WTC11 (cell line): Measurements from ENCODE around the gene STX18. TPM values are rescaled to one million over a fixed set of nuclear protein-coding genes. Genes with fewer than 3 reads are reported as not detected.

Experiments
- ATAC-seq: fragments of 200-7000 bp; cut with Tn5 transposase; 2 replicates; pipeline ENCODE4 v1.10.0; 2021; ENCODE audit warnings: mild to moderate bottlenecking, moderate library complexity
- CTCF ChIA-PET: fragments of 300-600 bp; sonication (Branson Sonifier 250); formaldehyde crosslinking; loops from one replicate; lab custom pipeline; 2021; ENCODE audit warnings: antibody characterized with exemption; lab: Charles Lee
- POLR2A ChIA-PET: fragments of 350-600 bp; sonication (Branson Sonifier 250); formaldehyde crosslinking; loops from one replicate; lab custom pipeline; 2021; ENCODE audit warnings: antibody characterized with exemption; lab: Charles Lee
- DNase-seq: peaks from one replicate; pipeline ENCODE4 v3.0.0; 2021; ENCODE audit warnings: low spot score
- H3K27ac Mint-ChIP-seq: 2 replicates; pipeline ENCODE4 v1.8.0; 2021; ENCODE audit warnings: mixed read lengths
- H3K27me3 Mint-ChIP-seq: 2 replicates; pipeline ENCODE4 v1.8.0; 2021; ENCODE audit warnings: low read depth, mild to moderate bottlenecking, moderate library complexity, mixed read lengths
- H3K36me3 Mint-ChIP-seq: 2 replicates; pipeline ENCODE4 v1.8.0; 2021; ENCODE audit warnings: mixed read lengths
- H3K4me1 Mint-ChIP-seq: 2 replicates; pipeline ENCODE4 v1.8.0; 2022; ENCODE audit warnings: mixed read lengths
- H3K4me3 Mint-ChIP-seq: 2 replicates; pipeline ENCODE4 v1.8.0; 2021; ENCODE audit warnings: mild to moderate bottlenecking, moderate library complexity, mixed read lengths
- H3K9me3 Mint-ChIP-seq: 2 replicates; pipeline ENCODE4 v1.8.0; 2021; ENCODE audit warnings: mixed read lengths
- ATF1 ChIP-seq: sonication (generic); formaldehyde crosslinking; IDR thresholded peaks from 2 replicates; pipeline ENCODE4 v1.8.1; 2023; ENCODE audit warnings: mild to moderate bottlenecking, moderate library complexity, missing genetic modification reagents
- CREB1 ChIP-seq: sonication (generic); formaldehyde crosslinking; IDR thresholded peaks from 2 replicates; pipeline ENCODE4 v1.8.0; 2023; ENCODE audit warnings: mild to moderate bottlenecking, missing genetic modification reagents
- FOXJ3 ChIP-seq: sonication (generic); formaldehyde crosslinking; IDR thresholded peaks from 2 replicates; pipeline ENCODE4 v1.9.0; 2021; ENCODE audit warnings: missing genetic modification reagents, mild to moderate bottlenecking, borderline replicate concordance
- GABPB1 ChIP-seq: sonication (generic); formaldehyde crosslinking; IDR thresholded peaks from 2 replicates; pipeline ENCODE4 v1.8.1; 2023; ENCODE audit warnings: mild to moderate bottlenecking, missing genetic modification reagents
- NFE2L1 ChIP-seq: sonication (generic); formaldehyde crosslinking; IDR thresholded peaks from 2 replicates; pipeline ENCODE4 v1.8.1; 2023; ENCODE audit warnings: missing genetic modification reagents
- NFYB ChIP-seq: sonication (generic); formaldehyde crosslinking; conservative IDR thresholded peaks from 2 replicates; pipeline ENCODE4 v1.8.0; 2022; ENCODE audit warnings: low read depth, missing genetic modification reagents
- OVOL2 ChIP-seq: fragments of 250-450 bp; sonication (Bioruptor Pico); IDR thresholded peaks from 2 replicates; pipeline ENCODE4 v1.9.0; 2021; ENCODE audit warnings: mild to moderate bottlenecking, borderline replicate concordance
- RELA ChIP-seq: sonication (generic); formaldehyde crosslinking; IDR thresholded peaks from 2 replicates; pipeline ENCODE4 v1.8.1; 2022; ENCODE audit warnings: missing genetic modification reagents, mild to moderate bottlenecking, borderline replicate concordance
- SP1 ChIP-seq: sonication (generic); formaldehyde crosslinking; conservative IDR thresholded peaks from 2 replicates; pipeline ENCODE4 v1.8.1; 2022; ENCODE audit warnings: missing genetic modification reagents
- total RNA-seq: library from RNA; stranded (reverse); gene quantifications from 3 replicates; pipeline ENCODE4 v1.2.3, GENCODE V29; 2021
- TF ChIP-seq, protein P1 (sequence below): fragments of 250-450 bp; sonication (Bioruptor Pico); IDR thresholded peaks from 2 replicates; pipeline ENCODE4 v1.9.0; 2021; ENCODE audit warnings: mild to moderate bottlenecking
- TF ChIP-seq, protein P2 (sequence below): sonication (generic); formaldehyde crosslinking; IDR thresholded peaks from 2 replicates; pipeline ENCODE4 v1.8.0; 2023; ENCODE audit warnings: missing genetic modification reagents
- TF ChIP-seq, protein P3 (sequence below): fragments of 250-450 bp; sonication (Bioruptor Pico); IDR thresholded peaks from 2 replicates; pipeline ENCODE4 v1.9.0; 2021; ENCODE audit warnings: mild to moderate bottlenecking
- TF ChIP-seq, protein P4 (sequence below): sonication (generic); formaldehyde crosslinking; IDR thresholded peaks from 2 replicates; pipeline ENCODE4 v1.8.1; 2022; ENCODE audit warnings: low read depth, mild to moderate bottlenecking, moderate library complexity, missing genetic modification reagents, borderline replicate concordance
- TF ChIP-seq, protein P5 (sequence below): sonication (generic); formaldehyde crosslinking; IDR thresholded peaks from 2 replicates; pipeline ENCODE4 v1.8.1; 2023; ENCODE audit warnings: mild to moderate bottlenecking, missing genetic modification reagents
- TF ChIP-seq, protein P6 (sequence below): sonication (generic); formaldehyde crosslinking; conservative IDR thresholded peaks from 2 replicates; pipeline ENCODE4 v1.8.1; 2023; ENCODE audit warnings: mild to moderate bottlenecking, low read depth, missing genetic modification reagents, moderate library complexity

Gene STX18
- total RNA-seq, 1 experiment from 2014 or later: 16.9 TPM

DNA sequence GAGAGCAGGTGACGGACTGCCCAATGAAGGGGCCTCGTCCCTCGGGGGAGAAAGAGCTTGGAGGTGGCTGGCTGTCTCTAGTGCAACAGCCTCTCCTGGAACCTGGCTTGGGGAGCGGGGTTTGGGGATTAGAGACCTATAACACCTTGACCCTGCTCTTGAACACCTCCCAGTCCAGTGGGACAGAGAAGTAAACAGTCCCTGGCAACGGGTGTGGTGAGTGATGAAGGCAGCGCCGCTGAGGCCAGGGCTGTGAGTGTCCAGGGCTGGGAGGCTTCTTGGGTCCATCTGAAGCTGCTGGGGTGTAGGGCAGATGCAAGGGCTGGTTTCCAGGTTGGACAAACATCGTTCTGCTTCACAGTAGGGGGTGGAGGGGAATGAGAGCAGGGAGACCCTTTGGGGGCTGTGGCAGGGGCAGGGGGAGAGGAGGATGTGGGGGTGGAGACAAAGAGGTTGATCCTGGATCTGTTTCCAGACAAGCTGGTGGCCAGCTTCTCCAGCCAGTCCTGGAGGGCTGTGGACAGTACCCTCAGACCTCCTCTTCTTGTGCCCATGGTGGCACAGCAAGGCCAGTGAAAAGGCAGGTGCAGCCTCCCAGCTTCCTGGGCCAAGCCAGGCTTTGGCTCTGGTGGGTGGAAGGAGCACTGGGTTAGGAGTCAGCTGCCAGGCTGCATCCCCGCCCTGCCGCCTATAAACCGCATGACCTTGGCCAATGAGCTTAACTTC, 151.2 kb downstream of the STX18 start (continued):
- TF ChIP-seq, protein P1, sequence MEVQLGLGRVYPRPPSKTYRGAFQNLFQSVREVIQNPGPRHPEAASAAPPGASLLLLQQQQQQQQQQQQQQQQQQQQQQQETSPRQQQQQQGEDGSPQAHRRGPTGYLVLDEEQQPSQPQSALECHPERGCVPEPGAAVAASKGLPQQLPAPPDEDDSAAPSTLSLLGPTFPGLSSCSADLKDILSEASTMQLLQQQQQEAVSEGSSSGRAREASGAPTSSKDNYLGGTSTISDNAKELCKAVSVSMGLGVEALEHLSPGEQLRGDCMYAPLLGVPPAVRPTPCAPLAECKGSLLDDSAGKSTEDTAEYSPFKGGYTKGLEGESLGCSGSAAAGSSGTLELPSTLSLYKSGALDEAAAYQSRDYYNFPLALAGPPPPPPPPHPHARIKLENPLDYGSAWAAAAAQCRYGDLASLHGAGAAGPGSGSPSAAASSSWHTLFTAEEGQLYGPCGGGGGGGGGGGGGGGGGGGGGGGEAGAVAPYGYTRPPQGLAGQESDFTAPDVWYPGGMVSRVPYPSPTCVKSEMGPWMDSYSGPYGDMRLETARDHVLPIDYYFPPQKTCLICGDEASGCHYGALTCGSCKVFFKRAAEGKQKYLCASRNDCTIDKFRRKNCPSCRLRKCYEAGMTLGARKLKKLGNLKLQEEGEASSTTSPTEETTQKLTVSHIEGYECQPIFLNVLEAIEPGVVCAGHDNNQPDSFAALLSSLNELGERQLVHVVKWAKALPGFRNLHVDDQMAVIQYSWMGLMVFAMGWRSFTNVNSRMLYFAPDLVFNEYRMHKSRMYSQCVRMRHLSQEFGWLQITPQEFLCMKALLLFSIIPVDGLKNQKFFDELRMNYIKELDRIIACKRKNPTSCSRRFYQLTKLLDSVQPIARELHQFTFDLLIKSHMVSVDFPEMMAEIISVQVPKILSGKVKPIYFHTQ: no peak
- TF ChIP-seq ATF1 (CRISPR knock-in tag) (no peak), RELA (CRISPR knock-in tag) (no peak), NFYB (CRISPR knock-in tag) (no peak)
- TF ChIP-seq, protein P2, sequence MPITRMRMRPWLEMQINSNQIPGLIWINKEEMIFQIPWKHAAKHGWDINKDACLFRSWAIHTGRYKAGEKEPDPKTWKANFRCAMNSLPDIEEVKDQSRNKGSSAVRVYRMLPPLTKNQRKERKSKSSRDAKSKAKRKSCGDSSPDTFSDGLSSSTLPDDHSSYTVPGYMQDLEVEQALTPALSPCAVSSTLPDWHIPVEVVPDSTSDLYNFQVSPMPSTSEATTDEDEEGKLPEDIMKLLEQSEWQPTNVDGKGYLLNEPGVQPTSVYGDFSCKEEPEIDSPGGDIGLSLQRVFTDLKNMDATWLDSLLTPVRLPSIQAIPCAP (CRISPR knock-in tag): no peak
- TF ChIP-seq, all 79 proteins: peak for 0

DNA sequence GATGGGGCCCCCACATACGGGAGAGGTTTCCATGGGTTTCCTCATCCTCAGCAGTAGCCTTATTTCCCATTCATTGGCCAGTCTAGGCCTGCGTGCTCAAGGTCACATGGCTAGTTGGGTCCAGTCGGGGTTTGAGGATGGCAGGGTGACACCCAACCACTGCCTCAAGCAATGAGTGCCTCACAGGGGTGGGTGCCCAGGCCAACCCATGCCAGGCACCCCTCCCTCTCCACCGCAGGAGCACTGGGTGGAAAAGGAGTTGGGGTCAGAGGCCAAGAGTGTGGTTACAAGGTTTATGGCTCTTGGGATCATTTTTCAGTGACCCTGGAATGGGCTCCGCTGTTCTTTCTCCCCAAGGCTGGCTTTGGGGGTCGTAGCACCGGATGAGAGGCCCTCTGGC, 151.8 kb downstream of the STX18 start:
- Mint-ChIP-seq H3K27ac (no peak overlapping the region), H3K9me3 (no peaks in the 10 kb centered on the region), H3K27me3 (peaks cover 41% of the 10 kb centered on the region), H3K4me3 (no peak overlapping the region), H3K4me1 (peaks cover 6% of the 10 kb centered on the region), H3K36me3 (peaks cover 3% of the 10 kb centered on the region; the same call in 1 of the 2 replicates)
- DNase-seq (no peak), ATAC-seq (no peak)
- POLR2A ChIA-PET: no interaction called here
- CTCF ChIA-PET: no interaction called here
- TF ChIP-seq SP1 (CRISPR knock-in tag) (no peak), FOXJ3 (CRISPR knock-in tag) (no peak), GABPB1 (CRISPR knock-in tag) (no peak), OVOL2 (CRISPR knock-in tag) (no peak), NFE2L1 (no peak), CREB1 (CRISPR knock-in tag) (no peak)
- TF ChIP-seq, protein P3, sequence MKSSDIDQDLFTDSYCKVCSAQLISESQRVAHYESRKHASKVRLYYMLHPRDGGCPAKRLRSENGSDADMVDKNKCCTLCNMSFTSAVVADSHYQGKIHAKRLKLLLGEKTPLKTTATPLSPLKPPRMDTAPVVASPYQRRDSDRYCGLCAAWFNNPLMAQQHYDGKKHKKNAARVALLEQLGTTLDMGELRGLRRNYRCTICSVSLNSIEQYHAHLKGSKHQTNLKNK (CRISPR knock-in tag): no peak
- TF ChIP-seq, protein P4, sequence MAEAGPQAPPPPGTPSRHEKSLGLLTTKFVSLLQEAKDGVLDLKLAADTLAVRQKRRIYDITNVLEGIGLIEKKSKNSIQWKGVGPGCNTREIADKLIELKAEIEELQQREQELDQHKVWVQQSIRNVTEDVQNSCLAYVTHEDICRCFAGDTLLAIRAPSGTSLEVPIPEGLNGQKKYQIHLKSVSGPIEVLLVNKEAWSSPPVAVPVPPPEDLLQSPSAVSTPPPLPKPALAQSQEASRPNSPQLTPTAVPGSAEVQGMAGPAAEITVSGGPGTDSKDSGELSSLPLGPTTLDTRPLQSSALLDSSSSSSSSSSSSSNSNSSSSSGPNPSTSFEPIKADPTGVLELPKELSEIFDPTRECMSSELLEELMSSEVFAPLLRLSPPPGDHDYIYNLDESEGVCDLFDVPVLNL (CRISPR knock-in tag): no peak
- TF ChIP-seq, protein P5, sequence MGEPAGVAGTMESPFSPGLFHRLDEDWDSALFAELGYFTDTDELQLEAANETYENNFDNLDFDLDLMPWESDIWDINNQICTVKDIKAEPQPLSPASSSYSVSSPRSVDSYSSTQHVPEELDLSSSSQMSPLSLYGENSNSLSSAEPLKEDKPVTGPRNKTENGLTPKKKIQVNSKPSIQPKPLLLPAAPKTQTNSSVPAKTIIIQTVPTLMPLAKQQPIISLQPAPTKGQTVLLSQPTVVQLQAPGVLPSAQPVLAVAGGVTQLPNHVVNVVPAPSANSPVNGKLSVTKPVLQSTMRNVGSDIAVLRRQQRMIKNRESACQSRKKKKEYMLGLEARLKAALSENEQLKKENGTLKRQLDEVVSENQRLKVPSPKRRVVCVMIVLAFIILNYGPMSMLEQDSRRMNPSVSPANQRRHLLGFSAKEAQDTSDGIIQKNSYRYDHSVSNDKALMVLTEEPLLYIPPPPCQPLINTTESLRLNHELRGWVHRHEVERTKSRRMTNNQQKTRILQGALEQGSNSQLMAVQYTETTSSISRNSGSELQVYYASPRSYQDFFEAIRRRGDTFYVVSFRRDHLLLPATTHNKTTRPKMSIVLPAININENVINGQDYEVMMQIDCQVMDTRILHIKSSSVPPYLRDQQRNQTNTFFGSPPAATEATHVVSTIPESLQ (CRISPR knock-in tag): no peak
- TF ChIP-seq, protein P2 (CRISPR knock-in tag): no peak
- TF ChIP-seq, protein P6, sequence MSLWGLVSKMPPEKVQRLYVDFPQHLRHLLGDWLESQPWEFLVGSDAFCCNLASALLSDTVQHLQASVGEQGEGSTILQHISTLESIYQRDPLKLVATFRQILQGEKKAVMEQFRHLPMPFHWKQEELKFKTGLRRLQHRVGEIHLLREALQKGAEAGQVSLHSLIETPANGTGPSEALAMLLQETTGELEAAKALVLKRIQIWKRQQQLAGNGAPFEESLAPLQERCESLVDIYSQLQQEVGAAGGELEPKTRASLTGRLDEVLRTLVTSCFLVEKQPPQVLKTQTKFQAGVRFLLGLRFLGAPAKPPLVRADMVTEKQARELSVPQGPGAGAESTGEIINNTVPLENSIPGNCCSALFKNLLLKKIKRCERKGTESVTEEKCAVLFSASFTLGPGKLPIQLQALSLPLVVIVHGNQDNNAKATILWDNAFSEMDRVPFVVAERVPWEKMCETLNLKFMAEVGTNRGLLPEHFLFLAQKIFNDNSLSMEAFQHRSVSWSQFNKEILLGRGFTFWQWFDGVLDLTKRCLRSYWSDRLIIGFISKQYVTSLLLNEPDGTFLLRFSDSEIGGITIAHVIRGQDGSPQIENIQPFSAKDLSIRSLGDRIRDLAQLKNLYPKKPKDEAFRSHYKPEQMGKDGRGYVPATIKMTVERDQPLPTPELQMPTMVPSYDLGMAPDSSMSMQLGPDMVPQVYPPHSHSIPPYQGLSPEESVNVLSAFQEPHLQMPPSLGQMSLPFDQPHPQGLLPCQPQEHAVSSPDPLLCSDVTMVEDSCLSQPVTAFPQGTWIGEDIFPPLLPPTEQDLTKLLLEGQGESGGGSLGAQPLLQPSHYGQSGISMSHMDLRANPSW (CRISPR knock-in tag): no peak
